Measurements from ENCODE around the gene SNX27.
A peak's percentile ranks its signal among the peaks of the same experiment; 100 is the strongest.

The SNX27 gene

GRCh38 chr1:151707541-151708065 is 95.8 kb downstream of the SNX27 start:
- Histone ChIP-seq H3K9ac (ENCODE audit: low read depth in 1 of 2, low read length in 2 of 2) (no peak overlapping the region), H3K4me3 (ENCODE audit: low read depth in 1 of 2, low read length in 2 of 2) (no peak overlapping the region), H3K27me3 (ENCODE audit: control insufficient read depth in 1 of 2, insufficient read depth in 2 of 2, low read length in 2 of 2) (no peaks in the 10 kb centered on the region), H3K4me1 (ENCODE audit: control insufficient read depth in 1 of 2, insufficient read depth in 2 of 2, low read length in 2 of 2) (peaks cover 21 to 27% of the 10 kb centered on the region in 2 donors), H3K27ac (ENCODE audit: low read depth, low read length) (no peak overlapping the region), H3K9me3 (ENCODE audit: control insufficient read depth in 1 of 2, low read length in 2 of 2) (no peaks in the 10 kb centered on the region), H3K36me3 (ENCODE audit: control insufficient read depth in 1 of 2, insufficient read depth in 2 of 2, low read length in 2 of 2) (no peaks in the 10 kb centered on the region)

- no peak overlapping the region for H3K27ac ChIP-seq (ENCODE audit: low read depth, low read length)
- H3K4me1 ChIP-seq (ENCODE audit: control insufficient read depth in 1 of 2, insufficient read depth in 2 of 2, low read length in 2 of 2): peaks cover 33 to 39% of the 10 kb centered on the region in 2 donors
- H3K9me3 ChIP-seq (ENCODE audit: control insufficient read depth in 1 of 2, low read length in 2 of 2): no peaks in the 10 kb centered on the region
- no peaks in the 10 kb centered on the region for H3K36me3 ChIP-seq (ENCODE audit: control insufficient read depth in 1 of 2, insufficient read depth in 2 of 2, low read length in 2 of 2)
- H3K27me3 ChIP-seq (ENCODE audit: control insufficient read depth in 1 of 2, insufficient read depth in 2 of 2, low read length in 2 of 2): no peaks in the 10 kb centered on the region
- H3K9ac ChIP-seq (ENCODE audit: low read depth in 1 of 2, low read length in 2 of 2): no peak overlapping the region
- H3K4me3 ChIP-seq (ENCODE audit: low read depth in 1 of 2, low read length in 2 of 2): no peak overlapping the region
Measured at GRCh38 chr1:151708891-151709290, 97.0 kb downstream of the SNX27 start.

- H3K4me3 ChIP-seq (ENCODE audit: low read depth in 1 of 2, low read length in 2 of 2): no peak overlapping the region
- H3K9me3 ChIP-seq (ENCODE audit: control insufficient read depth in 1 of 2, low read length in 2 of 2): no peaks in the 10 kb centered on the region
- H3K36me3 ChIP-seq (ENCODE audit: control insufficient read depth in 1 of 2, insufficient read depth in 2 of 2, low read length in 2 of 2): no peaks in the 10 kb centered on the region
- H3K27me3 ChIP-seq (ENCODE audit: control insufficient read depth in 1 of 2, insufficient read depth in 2 of 2, low read length in 2 of 2): no peaks in the 10 kb centered on the region
- H3K4me1 ChIP-seq (ENCODE audit: control insufficient read depth in 1 of 2, insufficient read depth in 2 of 2, low read length in 2 of 2): peaks cover 33 to 37% of the 10 kb centered on the region in 2 donors
- no peak overlapping the region for H3K27ac ChIP-seq (ENCODE audit: low read depth, low read length)
- H3K9ac ChIP-seq (ENCODE audit: low read depth in 1 of 2, low read length in 2 of 2): no peak overlapping the region
Measured at GRCh38 chr1:151710187-151710840, 98.5 kb downstream of the SNX27 start.

GRCh38 chr1:151711044-151711800 is 99.4 kb downstream of the SNX27 start:
- H3K27ac ChIP-seq (ENCODE audit: low read depth, low read length): no peak overlapping the region
- H3K36me3 ChIP-seq (ENCODE audit: control insufficient read depth in 1 of 2, insufficient read depth in 2 of 2, low read length in 2 of 2): no peaks in the 10 kb centered on the region
- H3K4me1 ChIP-seq (ENCODE audit: control insufficient read depth in 1 of 2, insufficient read depth in 2 of 2, low read length in 2 of 2): peaks cover 24 to 28% of the 10 kb centered on the region in 2 donors
- no peak overlapping the region for H3K9ac ChIP-seq (ENCODE audit: low read depth in 1 of 2, low read length in 2 of 2)
- no peak overlapping the region for H3K4me3 ChIP-seq (ENCODE audit: low read depth in 1 of 2, low read length in 2 of 2)
- H3K9me3 ChIP-seq (ENCODE audit: control insufficient read depth in 1 of 2, low read length in 2 of 2): no peaks in the 10 kb centered on the region
- H3K27me3 ChIP-seq (ENCODE audit: control insufficient read depth in 1 of 2, insufficient read depth in 2 of 2, low read length in 2 of 2): peaks cover 0 to 4% of the 10 kb centered on the region in 2 donors

GRCh38 chr1:151711951-151712350 is 100.1 kb downstream of the SNX27 start:
- Histone ChIP-seq H3K36me3 (ENCODE audit: control insufficient read depth in 1 of 2, insufficient read depth in 2 of 2, low read length in 2 of 2) (no peaks in the 10 kb centered on the region), H3K9ac (ENCODE audit: low read depth in 1 of 2, low read length in 2 of 2) (no peak overlapping the region), H3K27ac (ENCODE audit: low read depth, low read length) (no peak overlapping the region), H3K4me3 (ENCODE audit: low read depth in 1 of 2, low read length in 2 of 2) (no peak overlapping the region), H3K9me3 (ENCODE audit: control insufficient read depth in 1 of 2, low read length in 2 of 2) (no peaks in the 10 kb centered on the region), H3K27me3 (ENCODE audit: control insufficient read depth in 1 of 2, insufficient read depth in 2 of 2, low read length in 2 of 2) (peaks cover 0 to 5% of the 10 kb centered on the region in 2 donors), H3K4me1 (ENCODE audit: control insufficient read depth in 1 of 2, insufficient read depth in 2 of 2, low read length in 2 of 2) (peaks cover 22% of the 10 kb centered on the region in 2 donors)

- H3K27ac ChIP-seq (ENCODE audit: low read depth, low read length): no peak overlapping the region
- H3K4me3 ChIP-seq (ENCODE audit: low read depth in 1 of 2, low read length in 2 of 2): peak overlapping the region; percentile 50 to 52
Measured at GRCh38 chr1:151713044-151713443, 101.2 kb downstream of the SNX27 start.

GRCh38 chr1:151713874-151714273 is 102.0 kb downstream of the SNX27 start:
- no peaks in the 10 kb centered on the region for H3K9me3 ChIP-seq (ENCODE audit: control insufficient read depth in 1 of 2, low read length in 2 of 2)
- H3K36me3 ChIP-seq (ENCODE audit: control insufficient read depth in 1 of 2, insufficient read depth in 2 of 2, low read length in 2 of 2): no peaks in the 10 kb centered on the region
- H3K4me1 ChIP-seq (ENCODE audit: control insufficient read depth in 1 of 2, insufficient read depth in 2 of 2, low read length in 2 of 2): peaks cover 22% of the 10 kb centered on the region in 2 donors
- H3K4me3 ChIP-seq (ENCODE audit: low read depth in 1 of 2, low read length in 2 of 2): no peak overlapping the region
- no peak overlapping the region for H3K27ac ChIP-seq (ENCODE audit: low read depth, low read length)
- peaks cover 6 to 11% of the 10 kb centered on the region in 2 donors for H3K27me3 ChIP-seq (ENCODE audit: control insufficient read depth in 1 of 2, insufficient read depth in 2 of 2, low read length in 2 of 2)
- H3K9ac ChIP-seq (ENCODE audit: low read depth in 1 of 2, low read length in 2 of 2): no peak overlapping the region

More at GRCh38 chr1:151713044-151713443, 101.2 kb downstream of the SNX27 start:
- Histone ChIP-seq H3K27me3 (ENCODE audit: control insufficient read depth in 1 of 2, insufficient read depth in 2 of 2, low read length in 2 of 2) (peaks cover 6 to 11% of the 10 kb centered on the region in 2 donors), H3K36me3 (ENCODE audit: control insufficient read depth in 1 of 2, insufficient read depth in 2 of 2, low read length in 2 of 2) (no peaks in the 10 kb centered on the region), H3K9ac (ENCODE audit: low read depth in 1 of 2, low read length in 2 of 2) (peak overlapping the region in 1 of 2 donors; percentile 10), H3K4me1 (ENCODE audit: control insufficient read depth in 1 of 2, insufficient read depth in 2 of 2, low read length in 2 of 2) (peaks cover 22% of the 10 kb centered on the region in 2 donors), H3K9me3 (ENCODE audit: control insufficient read depth in 1 of 2, low read length in 2 of 2) (no peaks in the 10 kb centered on the region)

GRCh38 chr1:151714820-151715725 is 103.2 kb downstream of the SNX27 start:
- H3K4me1 ChIP-seq (ENCODE audit: control insufficient read depth in 1 of 2, insufficient read depth in 2 of 2, low read length in 2 of 2): peaks cover 23 to 25% of the 10 kb centered on the region in 2 donors
- no peaks in the 10 kb centered on the region for H3K9me3 ChIP-seq (ENCODE audit: control insufficient read depth in 1 of 2, low read length in 2 of 2)
- no peak overlapping the region for H3K4me3 ChIP-seq (ENCODE audit: low read depth in 1 of 2, low read length in 2 of 2)
- H3K9ac ChIP-seq (ENCODE audit: low read depth in 1 of 2, low read length in 2 of 2): no peak overlapping the region
- peaks cover 6 to 11% of the 10 kb centered on the region in 2 donors for H3K27me3 ChIP-seq (ENCODE audit: control insufficient read depth in 1 of 2, insufficient read depth in 2 of 2, low read length in 2 of 2)
- no peaks in the 10 kb centered on the region for H3K36me3 ChIP-seq (ENCODE audit: control insufficient read depth in 1 of 2, insufficient read depth in 2 of 2, low read length in 2 of 2)
- no peak overlapping the region for H3K27ac ChIP-seq (ENCODE audit: low read depth, low read length)

GRCh38 chr1:151715726-151716404 is 104.0 kb downstream of the SNX27 start:
- Histone ChIP-seq H3K36me3 (ENCODE audit: control insufficient read depth in 1 of 2, insufficient read depth in 2 of 2, low read length in 2 of 2) (no peaks in the 10 kb centered on the region), H3K27ac (ENCODE audit: low read depth, low read length) (no peak overlapping the region), H3K9me3 (ENCODE audit: control insufficient read depth in 1 of 2, low read length in 2 of 2) (no peaks in the 10 kb centered on the region), H3K4me3 (ENCODE audit: low read depth in 1 of 2, low read length in 2 of 2) (no peak overlapping the region), H3K4me1 (ENCODE audit: control insufficient read depth in 1 of 2, insufficient read depth in 2 of 2, low read length in 2 of 2) (peaks cover 31 to 33% of the 10 kb centered on the region in 2 donors), H3K9ac (ENCODE audit: low read depth in 1 of 2, low read length in 2 of 2) (no peak overlapping the region), H3K27me3 (ENCODE audit: control insufficient read depth in 1 of 2, insufficient read depth in 2 of 2, low read length in 2 of 2) (peaks cover 6 to 11% of the 10 kb centered on the region in 2 donors)
